Amniotic epithelial cell (primary cell): Measurements from ENCODE around the gene CCDC51.

ENCODE experiments used
- DNase-seq: peaks from one replicate; pipeline ENCODE4 v3.0.0-alpha.2; 2010; ENCODE audit warnings: low read depth

Gene CCDC51

DNA sequence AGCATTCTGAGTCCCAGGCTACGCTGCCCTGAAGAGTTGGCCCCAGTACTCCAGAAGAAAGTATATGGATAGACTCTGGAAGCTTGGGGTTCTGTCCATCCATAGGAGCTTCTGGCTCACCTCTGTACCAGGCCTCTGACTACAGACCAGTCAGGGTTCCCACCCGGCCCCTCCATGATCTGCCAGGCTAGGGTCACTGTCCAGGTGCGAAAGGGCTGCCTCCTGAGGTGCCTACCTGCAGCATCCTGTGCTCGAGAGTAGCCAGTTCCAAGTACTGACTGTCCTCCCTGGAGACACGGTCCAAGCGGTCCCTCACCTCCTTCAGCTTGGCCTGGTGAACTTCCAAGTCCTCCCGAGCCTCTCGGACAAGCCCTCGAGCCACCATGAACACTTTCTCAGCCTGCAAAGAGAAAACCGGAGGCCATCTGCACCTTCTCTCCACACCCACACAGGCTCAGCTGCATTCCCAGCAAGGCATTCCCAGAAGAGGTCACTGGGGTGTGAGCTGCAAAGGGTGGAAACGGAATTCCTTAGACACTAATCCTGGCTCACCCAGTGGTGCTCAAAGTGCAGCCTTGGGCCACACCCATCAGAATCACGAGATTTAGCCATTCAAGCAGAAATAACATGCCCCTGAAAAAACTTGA, 6.3 kb downstream of the CCDC51 start:
- DNase-seq, result peak; percentile 42

DNA sequence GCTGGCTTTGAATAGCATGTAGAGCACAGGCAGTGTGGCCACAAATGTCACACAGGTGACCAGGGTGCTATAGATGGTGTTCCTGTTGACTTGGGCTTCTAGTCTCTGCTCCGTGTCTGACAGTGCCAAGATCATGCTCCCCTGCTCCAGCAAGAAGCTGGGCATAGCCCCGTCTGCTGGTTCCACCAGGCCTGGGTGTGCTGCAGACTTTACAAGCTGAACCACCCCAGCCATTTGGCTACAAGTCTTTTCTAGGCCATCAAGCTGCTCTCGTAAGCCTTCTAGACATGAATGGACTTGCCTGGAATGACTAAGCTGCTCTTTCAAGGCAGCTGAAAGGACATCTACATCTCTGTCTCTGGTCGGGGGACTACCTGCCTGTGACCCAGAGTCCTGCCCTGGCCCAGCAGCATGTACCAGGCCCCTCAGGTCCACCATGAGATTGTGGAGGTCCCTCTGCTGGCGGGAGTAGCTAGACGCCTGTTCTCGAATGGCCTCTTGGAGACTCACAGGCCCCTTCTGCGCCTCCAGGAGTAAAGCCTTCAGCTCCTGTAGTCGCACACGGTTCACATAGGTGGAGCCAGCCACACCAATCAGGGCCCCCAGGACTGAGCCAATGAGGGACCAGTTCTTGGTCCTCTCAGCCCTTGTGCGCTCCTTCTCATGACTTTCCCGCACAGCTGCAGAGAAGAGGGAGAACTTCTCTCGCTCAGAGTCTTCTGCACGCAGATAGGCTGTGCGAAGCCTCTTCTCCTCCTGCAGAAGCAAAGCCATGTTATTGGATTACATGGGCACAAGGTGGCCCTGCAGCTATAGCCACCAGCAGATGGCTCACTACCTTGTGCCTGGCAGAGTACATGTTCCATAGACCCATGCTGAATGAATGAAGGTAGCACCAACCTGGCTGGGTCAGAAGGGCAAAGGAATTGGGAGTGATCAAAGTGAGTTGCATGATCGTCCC, 7.2 kb downstream of the CCDC51 start:
- no peak for DNase-seq

DNA sequence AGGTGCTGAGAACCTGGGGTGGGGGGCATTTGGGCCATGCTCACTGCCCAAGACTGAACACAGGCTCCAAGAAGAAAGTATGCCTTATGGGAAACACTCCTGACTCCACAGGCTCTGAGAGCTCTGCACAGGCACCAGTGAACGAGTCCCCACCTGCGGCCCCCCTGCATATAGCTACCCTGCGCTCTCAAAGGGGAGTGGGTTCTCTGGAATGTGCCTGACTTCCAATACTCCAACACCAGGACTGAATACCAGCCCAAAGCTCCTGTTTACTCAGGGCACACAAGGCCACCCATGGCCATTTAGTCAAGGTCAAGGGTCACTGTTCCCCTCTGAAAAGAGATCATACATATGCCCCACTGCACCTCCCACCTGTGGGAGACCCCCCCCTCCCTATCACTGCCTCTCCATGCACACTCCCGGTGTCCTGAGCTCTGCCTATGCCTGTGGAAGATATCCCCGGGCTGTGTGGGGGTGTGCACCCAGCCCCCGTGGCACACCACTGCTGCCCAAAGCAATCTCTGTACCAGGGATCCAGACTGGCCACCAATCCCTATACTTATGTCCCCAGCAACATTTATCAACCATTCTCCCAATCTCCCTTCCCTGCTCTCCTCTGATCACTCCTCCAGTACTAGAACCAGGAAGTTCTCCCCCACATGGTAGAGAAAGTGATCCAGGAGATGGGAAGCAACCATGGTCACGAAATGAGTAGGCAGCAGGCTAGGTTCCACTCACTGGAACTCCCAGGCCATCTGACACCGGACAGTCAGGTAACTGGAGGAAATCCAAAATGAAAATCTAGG, 8.5 kb downstream of the CCDC51 start:
- no peak for DNase-seq

DNA sequence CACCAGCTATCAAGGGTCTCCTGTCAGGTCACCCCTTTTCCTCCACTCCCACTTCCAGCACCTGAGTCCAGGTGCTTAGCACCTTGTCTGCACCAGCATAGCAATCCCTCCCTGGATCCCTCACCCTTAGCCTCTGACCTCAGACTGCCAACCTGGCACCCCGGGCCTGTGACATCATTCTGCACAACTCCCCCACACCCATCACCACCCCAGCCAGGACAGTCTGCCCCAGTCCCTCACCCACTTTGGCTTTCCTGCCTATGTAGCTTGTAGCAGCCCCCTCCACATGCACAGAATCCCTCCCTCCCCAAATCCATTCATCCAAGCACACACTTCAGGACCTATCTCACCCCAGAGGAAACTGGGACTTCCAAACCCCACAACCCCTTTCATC, 9.2 kb downstream of the CCDC51 start:
- DNase-seq, result no peak

DNA sequence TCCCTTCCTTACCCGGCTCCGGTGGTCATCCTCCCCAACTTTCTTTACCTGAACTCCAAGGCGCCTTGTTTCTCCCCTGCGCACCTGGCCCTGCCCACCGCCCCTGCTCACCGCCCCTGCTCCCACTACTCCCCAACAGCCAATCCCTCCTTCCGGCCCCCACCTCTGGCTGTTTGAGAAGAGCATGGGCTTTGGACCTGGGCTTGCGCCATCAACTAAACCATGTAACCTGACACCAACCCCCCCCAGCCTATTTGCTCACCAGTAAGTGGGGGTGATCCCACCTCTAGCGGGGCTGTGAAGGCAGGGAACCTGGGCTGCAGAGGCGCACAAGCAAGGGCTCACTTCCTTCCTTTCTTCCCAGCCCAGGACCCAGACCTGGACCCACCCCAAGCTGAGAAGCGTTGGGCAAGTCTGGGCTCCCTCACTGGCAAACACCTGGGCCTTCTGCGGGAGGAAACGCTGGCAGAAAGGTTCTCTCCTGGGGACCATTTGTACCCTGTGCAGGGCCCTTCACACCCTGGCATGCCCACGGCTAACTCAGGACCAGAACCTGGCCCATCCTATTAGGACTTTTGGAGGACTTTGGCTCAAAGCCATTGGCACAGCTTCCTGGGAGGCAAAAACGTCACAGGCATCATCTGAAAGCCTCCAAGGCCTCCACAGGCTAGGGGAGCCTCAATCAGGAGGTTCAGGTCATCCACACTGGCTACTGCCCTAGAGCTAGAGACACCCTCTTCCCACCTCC, 9.8 kb downstream of the CCDC51 start, which contains the start of gene PLXNB1:
Gene PLXNB1, minus strand, starts transcription at position 127 of the 748 bp plus-strand sequence. CDS start 5,475 bp downstream, outside the sequence.
- peak; percentile 74 for DNase-seq

DNA sequence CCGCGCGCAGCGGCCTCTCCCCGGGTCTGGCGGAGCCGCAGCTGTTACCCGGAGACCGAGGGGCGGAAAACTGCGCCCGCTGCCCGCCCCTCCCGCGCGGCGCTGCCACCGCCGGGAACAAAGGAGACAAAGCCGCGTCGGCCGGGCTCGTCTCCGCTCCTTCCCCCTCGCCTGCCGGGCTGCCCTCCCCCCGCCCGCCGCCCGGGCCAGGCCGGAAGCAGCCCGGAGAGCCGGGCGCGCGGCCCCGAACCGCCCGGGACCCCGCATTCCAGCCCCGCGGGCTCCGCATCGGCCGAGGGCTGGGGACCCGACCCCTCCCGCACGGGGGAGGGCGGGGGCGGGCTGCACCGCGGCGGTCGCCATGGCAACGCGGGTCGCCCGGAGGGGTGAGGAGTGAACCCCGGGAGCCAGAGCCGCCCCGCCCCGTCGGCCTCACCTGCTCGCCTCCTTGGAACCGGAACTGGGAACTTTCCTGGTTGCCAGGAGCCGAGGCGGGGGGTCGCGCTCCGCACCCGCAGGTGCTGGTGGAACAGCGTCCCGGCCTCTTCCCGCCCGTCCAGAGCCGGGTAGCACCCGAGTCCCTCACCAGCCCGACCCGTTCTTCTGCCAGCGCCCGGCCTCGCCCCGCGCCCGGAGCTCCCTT, 10.5 kb downstream of the CCDC51 start:
- DNase-seq, result no peak

DNA sequence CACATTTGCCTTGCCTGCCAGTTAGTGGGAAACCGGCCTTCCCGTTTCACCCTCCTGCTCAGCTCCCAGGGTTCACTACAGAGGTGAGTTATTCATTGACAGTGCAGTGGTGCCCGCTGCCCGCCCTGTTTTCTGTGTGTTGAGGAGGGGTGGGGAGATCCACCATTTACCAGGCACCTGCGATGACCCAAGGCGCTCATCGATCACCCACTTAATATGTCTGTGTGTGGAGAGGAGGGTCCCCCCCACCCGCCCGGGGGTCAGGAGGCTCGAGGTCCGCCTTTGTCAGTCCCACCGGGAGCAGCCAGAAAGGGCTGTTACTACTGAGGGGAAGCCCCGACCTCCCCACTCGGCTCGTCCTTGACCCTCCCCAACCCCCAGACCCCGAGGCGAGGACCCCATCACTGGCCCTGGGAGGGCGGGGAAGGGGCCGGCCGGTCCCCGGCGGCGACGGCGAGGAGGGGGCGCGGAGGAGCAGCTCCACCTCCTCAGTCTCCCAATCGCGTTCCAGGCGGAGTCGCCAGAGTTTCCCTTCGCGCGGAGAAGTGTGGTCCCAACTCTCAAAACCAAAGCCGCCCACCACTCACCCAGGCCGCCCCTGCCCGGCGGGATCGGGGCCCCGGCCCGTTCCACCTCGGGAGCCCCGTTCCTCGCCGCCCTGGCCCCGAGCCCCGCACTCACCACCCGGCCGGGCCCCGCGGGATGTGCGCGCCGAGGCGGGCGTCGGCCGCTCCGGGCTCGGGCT, 11.2 kb downstream of the CCDC51 start:
- no peak for DNase-seq

DNA sequence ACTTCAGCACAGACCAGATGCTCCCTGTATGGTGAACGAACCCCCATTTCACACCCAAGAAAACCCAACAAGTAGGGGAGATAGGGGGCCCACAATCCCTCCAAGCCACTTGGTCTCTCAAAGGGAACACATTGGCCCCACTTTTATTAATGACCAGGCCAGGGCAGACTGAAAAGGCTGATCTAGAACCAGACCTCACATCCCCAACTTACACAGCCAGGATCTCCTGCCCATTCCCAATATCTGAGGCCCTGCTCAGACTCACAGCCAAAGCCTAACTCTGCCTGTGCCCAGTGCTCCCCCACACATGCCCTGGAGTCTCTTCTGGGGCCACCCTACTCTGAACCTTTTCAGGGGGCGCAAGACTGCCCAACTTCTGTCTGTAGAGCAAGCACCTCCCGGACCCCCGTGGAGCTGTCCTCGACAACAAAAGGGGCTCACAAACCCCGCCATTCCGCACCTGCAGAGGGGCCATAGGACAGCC, 11.8 kb downstream of the CCDC51 start:
- no peak for DNase-seq

DNA sequence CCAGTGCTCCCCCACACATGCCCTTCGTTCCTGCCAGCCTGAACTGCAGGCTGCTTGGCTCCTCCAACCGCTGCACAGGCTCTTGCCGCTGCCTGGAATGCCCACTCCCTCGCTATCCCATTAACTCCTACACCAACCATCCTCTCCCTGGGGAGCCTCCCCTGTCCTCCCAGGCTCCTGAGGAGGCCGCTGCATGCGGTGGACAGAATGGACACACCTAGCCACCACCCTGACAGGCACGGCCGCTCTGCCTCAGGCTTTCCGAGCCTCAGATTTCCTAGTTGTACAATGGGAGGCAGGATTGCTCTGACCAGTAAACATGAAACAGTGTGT, 12.3 kb downstream of the CCDC51 start:
- peak; percentile 25 for DNase-seq

DNA sequence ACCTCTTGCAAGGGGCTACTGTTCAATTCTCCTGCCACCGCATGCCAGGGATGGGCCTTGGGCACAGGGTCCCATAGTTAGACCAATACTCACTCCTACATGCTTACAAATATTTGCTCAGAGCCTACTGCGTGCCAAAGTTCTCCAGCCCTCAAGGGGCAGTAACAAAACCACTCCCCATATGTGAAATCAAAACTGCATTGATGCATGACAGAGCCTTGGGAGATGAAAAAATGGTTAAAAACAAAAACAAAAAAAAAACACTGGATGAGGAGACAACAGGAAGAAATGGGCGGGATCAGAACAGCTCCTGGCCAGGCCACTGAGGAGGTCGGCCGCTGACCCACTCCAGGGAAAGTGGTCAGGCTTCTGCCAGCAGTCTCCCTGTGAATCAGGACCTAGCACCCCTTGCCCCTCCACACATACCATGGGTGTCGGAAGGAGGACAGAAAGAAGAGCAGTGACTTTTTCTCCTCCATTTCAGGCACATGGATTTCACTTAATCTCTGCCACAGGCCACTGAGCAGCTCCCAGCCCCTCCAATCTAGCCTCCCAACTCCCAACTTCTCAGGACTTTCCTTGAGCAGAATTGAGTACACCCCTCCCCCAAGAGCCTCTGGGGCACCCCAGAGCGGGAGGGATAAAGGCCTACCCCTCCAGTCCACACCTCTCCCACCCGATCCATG, 12.8 kb downstream of the CCDC51 start:
- DNase-seq, result no peak

DNA sequence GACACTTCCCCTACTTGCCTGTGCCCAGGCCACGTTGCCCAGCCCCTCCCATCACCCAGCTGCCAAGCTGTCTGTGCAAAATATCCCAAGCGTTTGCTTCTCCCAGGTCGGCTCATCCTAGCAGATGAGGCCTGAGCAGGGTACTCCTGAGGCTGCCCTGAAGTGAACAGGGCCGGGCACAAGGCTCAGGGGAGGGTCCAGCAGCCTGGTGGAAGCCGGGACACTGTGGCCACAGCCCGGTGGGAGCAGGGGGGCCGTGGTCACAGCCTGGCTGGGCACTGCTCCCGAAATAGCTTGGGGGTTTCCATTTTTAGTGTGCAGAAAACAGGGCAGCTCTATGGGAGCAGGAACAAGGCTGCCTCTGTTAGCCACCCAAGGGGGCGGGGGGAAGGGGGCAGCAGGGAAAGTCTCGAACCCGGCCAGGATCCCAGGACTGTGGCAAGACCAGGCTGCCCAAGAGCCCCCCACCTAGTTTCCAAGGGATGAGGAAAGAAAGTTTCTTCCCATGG, 13.5 kb downstream of the CCDC51 start:
- DNase-seq, result no peak

DNA sequence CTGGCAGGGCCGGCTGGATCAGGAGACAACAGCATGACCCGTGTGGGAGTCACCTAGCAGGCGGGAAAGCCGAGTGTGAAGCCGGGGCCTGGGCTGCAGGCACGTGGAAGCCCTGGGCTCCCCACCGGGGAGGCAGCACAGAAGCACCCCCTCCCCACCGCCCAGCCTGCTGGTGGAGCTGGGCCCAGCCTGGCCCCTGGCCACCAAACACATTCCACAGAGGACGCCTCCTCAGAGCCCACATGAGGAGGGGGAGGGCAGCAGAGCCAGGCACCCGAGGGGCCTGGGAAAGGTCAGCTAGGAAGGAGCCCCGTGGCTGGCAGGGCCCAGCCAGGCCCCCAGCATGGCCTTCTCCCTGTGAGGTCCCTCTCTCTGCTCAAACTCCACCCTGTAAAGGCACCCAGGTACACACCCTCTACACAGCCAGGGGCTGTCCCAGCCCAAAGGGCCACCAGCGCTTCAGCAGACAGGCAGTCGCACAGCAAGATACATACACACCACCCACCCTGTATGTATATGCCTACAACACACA, 14.6 kb downstream of the CCDC51 start:
- DNase-seq, result peak; percentile 19

DNA sequence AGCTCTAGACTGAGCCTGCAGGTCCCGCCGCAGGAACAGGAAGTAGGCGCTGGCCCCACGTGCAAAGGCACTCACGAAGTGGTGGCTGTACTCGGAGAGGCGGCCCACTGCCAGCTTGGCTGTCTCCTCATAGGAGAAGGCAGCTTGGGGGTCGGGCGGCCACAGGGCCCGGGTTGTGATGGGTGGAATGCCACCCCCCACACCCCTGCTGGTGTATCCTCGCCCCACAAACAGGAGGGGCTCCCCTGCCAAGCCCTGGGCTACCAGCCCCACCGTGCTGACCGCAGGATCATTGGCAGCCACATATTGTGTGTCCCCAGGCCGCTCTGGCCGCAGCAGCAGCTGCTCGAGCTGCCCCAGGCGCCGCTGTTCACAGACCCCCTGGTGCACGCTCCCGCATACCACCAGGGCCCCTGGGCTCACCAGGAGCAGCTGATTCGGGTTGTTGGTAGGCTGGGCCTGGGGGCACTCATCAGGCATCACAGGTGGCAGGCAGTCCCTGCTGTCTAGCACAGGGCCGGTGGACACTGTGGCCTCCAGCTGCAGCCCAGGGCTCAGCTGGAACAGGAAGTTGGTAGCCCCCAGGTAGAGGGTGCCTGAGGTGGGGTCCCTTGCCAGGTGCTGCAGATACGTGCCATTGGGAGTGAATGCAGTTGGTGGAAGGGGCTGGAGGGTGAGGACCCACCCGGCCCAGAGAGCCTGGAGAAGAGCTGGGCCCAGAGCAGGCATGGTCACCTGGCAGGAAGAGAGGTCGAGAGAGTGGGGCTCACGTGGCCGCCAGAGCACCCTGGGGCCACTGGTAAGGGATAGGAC, 15.8 kb downstream of the CCDC51 start:
- no peak for DNase-seq

DNA sequence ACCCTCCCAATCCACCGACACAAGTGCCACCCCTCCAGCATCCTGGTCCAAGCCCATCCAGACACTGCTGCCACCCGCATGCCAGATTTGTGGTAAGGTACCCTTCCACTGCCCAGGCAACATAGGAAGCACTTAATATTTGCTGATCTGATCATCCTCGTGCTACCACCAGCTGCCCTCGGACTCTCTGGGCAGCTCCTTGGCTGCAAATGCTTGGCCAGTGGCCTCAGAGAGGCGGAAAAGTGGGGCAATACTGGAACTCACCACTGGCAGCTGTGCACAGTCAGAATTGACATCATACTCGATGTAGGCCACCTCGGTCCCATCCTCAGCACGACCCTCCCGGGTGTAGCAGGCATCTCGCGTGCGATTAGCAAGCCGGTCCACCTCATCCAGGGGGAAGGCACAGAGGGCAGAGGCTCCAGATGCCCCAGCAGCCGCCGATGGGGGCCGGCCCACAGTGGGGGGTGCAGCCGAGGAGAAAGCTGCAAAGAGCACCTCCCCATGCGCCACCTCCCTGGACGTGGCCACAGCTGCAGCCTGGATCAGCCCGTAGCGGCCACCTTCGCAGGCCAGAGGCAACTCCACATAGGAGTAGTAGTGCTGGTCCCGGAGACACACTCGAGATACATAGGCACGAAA, 16.6 kb downstream of the CCDC51 start:
- DNase-seq, result no peak

DNA sequence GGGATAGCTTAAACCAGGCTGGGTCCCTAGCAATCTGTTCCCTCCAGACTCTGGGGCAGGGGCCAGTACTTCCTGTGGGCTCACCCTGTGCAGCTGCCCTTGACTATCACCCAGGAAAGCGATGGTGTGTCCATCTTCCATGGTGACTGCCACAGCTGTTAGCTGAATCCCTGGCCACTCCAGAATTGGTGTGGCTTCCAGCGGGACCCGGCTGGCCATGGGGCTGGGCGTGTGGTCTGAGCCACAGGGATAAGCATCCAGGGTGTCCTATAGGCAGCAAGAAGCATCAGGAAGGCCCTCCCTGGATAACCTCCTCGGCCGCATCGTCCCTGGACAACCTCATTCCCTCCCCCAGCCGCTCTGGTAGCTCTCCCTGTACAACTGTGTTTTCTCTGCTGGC, 17.2 kb downstream of the CCDC51 start:
- no peak for DNase-seq

DNA sequence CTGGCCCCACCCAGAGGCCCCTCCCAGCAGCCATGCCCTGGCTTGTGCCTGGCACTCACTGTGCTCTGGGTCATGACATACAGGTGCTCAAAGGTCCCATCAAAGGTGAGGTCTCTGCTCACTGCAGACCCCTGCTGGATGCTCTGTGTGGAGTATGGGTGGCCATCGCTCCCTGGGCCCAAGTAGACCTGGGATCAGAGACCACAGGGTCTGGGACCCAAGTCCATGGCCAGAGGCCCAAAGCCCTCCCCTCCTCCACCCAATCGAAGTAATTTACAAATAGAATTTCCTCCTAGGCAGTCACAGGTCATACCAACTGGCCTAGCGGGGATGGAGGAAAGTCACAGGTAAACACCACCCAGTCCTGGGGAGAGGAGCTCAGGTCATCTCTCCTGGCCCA, 17.6 kb downstream of the CCDC51 start:
- no peak for DNase-seq

DNA sequence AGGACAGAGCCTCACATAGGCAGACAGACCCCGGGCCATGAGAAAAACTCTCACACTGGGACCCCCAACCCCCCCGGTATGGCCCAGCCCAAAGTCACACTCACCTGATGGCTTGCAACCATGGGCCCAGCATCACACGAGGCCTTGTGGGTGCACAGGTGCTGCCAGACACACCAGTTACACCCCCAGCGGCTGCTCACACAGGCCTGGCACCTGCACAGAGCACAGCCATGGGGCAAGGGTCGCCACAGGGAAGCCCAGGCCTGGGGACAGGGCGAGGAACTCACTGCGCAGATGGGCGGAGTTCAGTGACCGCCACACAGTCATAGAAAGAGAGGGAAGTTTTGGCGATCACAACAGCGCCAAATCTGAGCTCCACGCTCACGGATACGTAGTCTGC, 19.4 kb downstream of the CCDC51 start:
- DNase-seq, result no peak

DNA sequence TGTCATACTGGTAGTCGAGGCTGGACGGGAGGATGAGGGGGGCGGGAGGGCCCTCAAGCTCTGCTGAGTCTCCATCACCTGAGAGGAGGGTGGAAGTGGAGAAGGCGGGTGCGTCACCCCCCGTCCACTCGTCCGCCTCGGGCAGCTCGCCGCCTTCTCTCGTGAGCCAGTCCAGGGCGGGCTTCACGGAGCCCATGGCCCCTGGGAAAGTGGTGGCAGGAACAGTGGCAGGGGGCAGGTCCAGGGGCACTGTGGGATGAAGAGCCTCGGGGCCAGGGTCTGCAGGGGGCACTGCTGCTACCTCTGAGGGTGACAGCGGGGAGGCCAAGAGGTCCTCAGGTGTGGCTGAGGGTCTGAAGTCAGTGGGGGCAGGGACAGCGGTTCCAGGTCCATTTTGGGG, 20.3 kb downstream of the CCDC51 start:
- no peak for DNase-seq
